ENCODE measurements around the gene DTNB. TPM values are rescaled to one million over a fixed set of nuclear protein-coding genes. Genes with fewer than 3 reads are reported as not detected.

Gene DTNB
- total RNA-seq, result 18.3 and 28.9 TPM in 2 replicates

GRCh38 chr2:25673300-25674076, at the start of gene DTNB:
Gene DTNB, minus strand, starts transcription at chr2:25673577. Its CDS starts 20,917 bp downstream, at chr2:25652660.
- peaks cover 2% of the 10 kb centered on the region for H3K36me3 Mint-ChIP-seq (ENCODE audit: low read depth)
- CTCF ChIA-PET, result interaction anchor here (0.8 to 1.8 kb wide), 2 partner anchors 66 to 399 kb away, joined by 3 to 5 read pairs; no protein-coding TSS in a partner anchor
- peak within 1 kb of the TSS; percentile 72 for H3K27ac Mint-ChIP-seq
- intact Hi-C loops (cut with micrococcal nuclease), result loop anchor here (1.0 to 10.0 kb wide), 6 partner anchors 65 to 671 kb away; partner anchors contain the start of genes ADGRF3, ASXL2, KIF3C and SELENOI
- H3K9me3 Mint-ChIP-seq, result no peaks in the 10 kb centered on the region
- no peak for TF ChIP-seq CTCF (IDR thresholded peaks at IDR 0.05)
- POLR2A ChIA-PET, result interaction anchor here (0.6 to 2.5 kb wide), 6 partner anchors 16 to 1597 kb away, joined by 3 to 9 read pairs (median 3); partner anchors contain the start of gene ASXL2
- DNase-seq (peak; percentile 83), ATAC-seq (ENCODE audit: low read depth) (peak; percentile 79)
- H3K4me1 Mint-ChIP-seq, result peaks cover 15% of the 10 kb centered on the region
- peak within 1 kb of the TSS; percentile 88 for H3K4me3 Mint-ChIP-seq
- H3K27me3 Mint-ChIP-seq, result no peaks in the 10 kb centered on the region

- H3K9me3 Mint-ChIP-seq, result no peaks in the 10 kb centered on the region
- POLR2A ChIA-PET, result no interaction called here
- ATAC-seq (ENCODE audit: low read depth) (no peak), DNase-seq (no peak)
- H3K27me3 Mint-ChIP-seq, result peaks cover 5% of the 10 kb centered on the region
- CTCF ChIA-PET, result no interaction called here
- no peaks in the 10 kb centered on the region for H3K4me1 Mint-ChIP-seq
- H3K36me3 Mint-ChIP-seq (ENCODE audit: low read depth), result no peaks in the 10 kb centered on the region
- H3K4me3 Mint-ChIP-seq, result no peak overlapping the region
- no peak overlapping the region for H3K27ac Mint-ChIP-seq
- no peak for TF ChIP-seq CTCF (IDR thresholded peaks at IDR 0.05)
- intact Hi-C loops (cut with micrococcal nuclease), result no loop called here
Measured at GRCh38 chr2:25722224-25722623, 48.8 kb upstream of the DTNB start.

GRCh38 chr2:25720575-25720974, 47.2 kb upstream of the DTNB start:
- H3K9me3 Mint-ChIP-seq, result no peaks in the 10 kb centered on the region
- no peak for DNase-seq
- H3K4me1 Mint-ChIP-seq, result no peaks in the 10 kb centered on the region
- ChIA-PET POLR2A (no interaction called here), CTCF (no interaction called here)
- no peak overlapping the region for H3K27ac Mint-ChIP-seq
- no peaks in the 10 kb centered on the region for H3K36me3 Mint-ChIP-seq (ENCODE audit: low read depth)
- H3K27me3 Mint-ChIP-seq, result peaks cover 5% of the 10 kb centered on the region
- no peak overlapping the region for H3K4me3 Mint-ChIP-seq
- intact Hi-C loops (cut with micrococcal nuclease), result no loop called here
- no peak for TF ChIP-seq CTCF (IDR thresholded peaks at IDR 0.05)
- ATAC-seq (ENCODE audit: low read depth), result no peak

GRCh38 chr2:25714740-25715139, 41.4 kb upstream of the DTNB start:
- H3K4me1 Mint-ChIP-seq, result peaks cover 13% of the 10 kb centered on the region
- no peaks in the 10 kb centered on the region for H3K9me3 Mint-ChIP-seq
- ChIA-PET POLR2A (no interaction called here), CTCF (no interaction called here)
- TF ChIP-seq CTCF (IDR thresholded peaks at IDR 0.05), result no peak
- no peaks in the 10 kb centered on the region for H3K36me3 Mint-ChIP-seq (ENCODE audit: low read depth)
- H3K27ac Mint-ChIP-seq, result no peak overlapping the region
- peaks cover 10% of the 10 kb centered on the region for H3K27me3 Mint-ChIP-seq
- intact Hi-C loops (cut with micrococcal nuclease), result no loop called here
- DNase-seq, result no peak
- no peak for ATAC-seq (ENCODE audit: low read depth)
- no peak overlapping the region for H3K4me3 Mint-ChIP-seq

GRCh38 chr2:25712455-25712854, 39.1 kb upstream of the DTNB start:
- H3K27me3 Mint-ChIP-seq, result peaks cover 15% of the 10 kb centered on the region
- H3K4me3 Mint-ChIP-seq, result no peak overlapping the region
- TF ChIP-seq CTCF (IDR thresholded peaks at IDR 0.05), result no peak
- ATAC-seq (ENCODE audit: low read depth), result no peak
- no peak for DNase-seq
- POLR2A ChIA-PET, result no interaction called here
- H3K36me3 Mint-ChIP-seq (ENCODE audit: low read depth), result no peaks in the 10 kb centered on the region
- H3K4me1 Mint-ChIP-seq, result peaks cover 15% of the 10 kb centered on the region
- H3K27ac Mint-ChIP-seq, result no peak overlapping the region
- CTCF ChIA-PET, result no interaction called here
- no peaks in the 10 kb centered on the region for H3K9me3 Mint-ChIP-seq
- intact Hi-C loops (cut with micrococcal nuclease), result no loop called here

Data from activated B cell treated with CpG ODN at 0.5 μM for 24 hours (primary cell).